ENCODE measurements around the gene PLEKHM1. TPM values are rescaled to one million over a fixed set of nuclear protein-coding genes. Genes with fewer than 3 reads are reported as not detected.

The PLEKHM1 gene
- total and polyA plus RNA-seq, 2 of the 13 experiments (the other 11 are each of a cell fraction or from before 2014, with no cell fraction given): 7.6 to 13.5 TPM

- TF ChIP-seq HMGXB4 (CRISPR knock-in tag; IDR thresholded peaks at IDR 0.05; ENCODE audit: borderline replicate concordance in 1 of 2, low read depth in 1 of 2) (0 out of 4 replicates have a peak, but pooled peaks of 1 of the 2 experiments have one; percentile 24), HOXD1 (CRISPR knock-in tag; IDR thresholded peaks at IDR 0.05) (0 out of 2 replicates have a peak, but pooled peaks have one; percentile 37), ZNF546 (CRISPR knock-in tag; conservative IDR thresholded peaks at IDR 0.05) (peak; percentile 21; the same call in 1 of the 2 replicates), ZNF580 (CRISPR knock-in tag; IDR thresholded peaks at IDR 0.05; ENCODE audit: borderline replicate concordance, low read depth) (0 out of 2 replicates have a peak, but pooled peaks have one; percentile 17), ZNF33B (CRISPR knock-in tag; IDR thresholded peaks at IDR 0.05) (peak; percentile 61; the same call in 1 of the 2 replicates), PTBP1 (IDR thresholded peaks at IDR 0.05; ENCODE audit: low read depth, low read length, poor library complexity, severe bottlenecking) (no peak), GATA4 (IDR thresholded peaks at IDR 0.05; ENCODE audit: borderline replicate concordance, low read depth) (no peak), KLF9 (CRISPR knock-in tag; IDR thresholded peaks at IDR 0.05; ENCODE audit: low read depth) (no peak), ZBTB10 (CRISPR knock-in tag; IDR thresholded peaks at IDR 0.05; ENCODE audit: borderline replicate concordance) (0 out of 2 replicates have a peak, but pooled peaks have one; percentile 50), ZNF556 (CRISPR knock-in tag; IDR thresholded peaks at IDR 0.05; ENCODE audit: borderline replicate concordance) (no peak), TFAP4 (IDR thresholded peaks at IDR 0.05; ENCODE audit: borderline replicate concordance, low read depth) (no peak), IRX3 (CRISPR knock-in tag; IDR thresholded peaks at IDR 0.05; ENCODE audit: borderline replicate concordance, low read depth) (no peak), KAT8 (CRISPR knock-in tag; IDR thresholded peaks at IDR 0.05) (peak; percentile 16; the same call in 1 of the 2 replicates), GLI4 (CRISPR knock-in tag; IDR thresholded peaks at IDR 0.05; ENCODE audit: borderline replicate concordance) (peak; percentile 55; the same call in 1 of the 2 replicates), MTF1 (CRISPR knock-in tag; IDR thresholded peaks at IDR 0.05) (no peak), THAP9 (CRISPR knock-in tag; IDR thresholded peaks at IDR 0.05; ENCODE audit: borderline replicate concordance) (peak; percentile 36; the same call in 1 of the 2 replicates), ZSCAN29 (CRISPR knock-in tag; conservative IDR thresholded peaks at IDR 0.05) (0 out of 2 replicates have a peak, but pooled peaks have one; percentile 1)
These were observed 59.6 kb downstream of the PLEKHM1 start (continued) for GRCh38 chr17:45430738-45431530.
